RWPE2 (cell line): ENCODE results near the gene OSBPL7.

Source experiments
- ATAC-seq: fragments of 200-7000 bp; cut with Tn5 transposase; 3 replicates; pipeline ENCODE4 v1.9.1; 2021; ENCODE audit warnings: low read depth
- DNase-seq: peaks from one replicate; pipeline ENCODE4 v3.0.0-alpha.2; 2020; ENCODE audit warnings: low spot score
- H3K27ac ChIP-seq: fragments of 450-650 bp; 2 replicates; pipeline ENCODE4 v1.5.1; 2017; ENCODE audit warnings: mild to moderate bottlenecking; ENCODE audit not compliant: poor library complexity, severe bottlenecking
- H3K27me3 ChIP-seq: fragments of 250-450 bp; sonication (Bioruptor Pico); 2 replicates; pipeline ENCODE4 v1.5.1; 2021; ENCODE audit warnings: mild to moderate bottlenecking, moderate library complexity; ENCODE audit not compliant: insufficient read depth, poor library complexity, severe bottlenecking
- H3K36me3 ChIP-seq: fragments of 250-450 bp; sonication (Bioruptor Pico); 2 replicates; pipeline ENCODE4 v1.5.1; 2020; ENCODE audit warnings: low read depth, mild to moderate bottlenecking, moderate library complexity
- H3K4me1 ChIP-seq: fragments of 250-450 bp; sonication (Bioruptor Pico); 2 replicates; pipeline ENCODE4 v1.5.1; 2021; ENCODE audit warnings: mild to moderate bottlenecking, moderate library complexity; ENCODE audit not compliant: insufficient read depth, poor library complexity, severe bottlenecking
- H3K4me3 ChIP-seq: fragments of 250-450 bp; sonication (Bioruptor Pico); 2 replicates; pipeline ENCODE4 v1.5.1; 2021; ENCODE audit warnings: mild to moderate bottlenecking, moderate library complexity; ENCODE audit not compliant: severe bottlenecking
- H3K9me3 ChIP-seq: fragments of 250-450 bp; sonication (Bioruptor Pico); 2 replicates; pipeline ENCODE4 v1.5.1; 2021; ENCODE audit warnings: mild to moderate bottlenecking, moderate library complexity; ENCODE audit not compliant: severe bottlenecking
- TF ChIP-seq, protein P1 (sequence below): fragments of 450-650 bp; IDR thresholded peaks from one replicate; pipeline ENCODE4 v1.5.1; 2017; ENCODE audit warnings: mild to moderate bottlenecking, moderate library complexity; ENCODE audit not compliant: poor library complexity, severe bottlenecking

Gene OSBPL7

DNA sequence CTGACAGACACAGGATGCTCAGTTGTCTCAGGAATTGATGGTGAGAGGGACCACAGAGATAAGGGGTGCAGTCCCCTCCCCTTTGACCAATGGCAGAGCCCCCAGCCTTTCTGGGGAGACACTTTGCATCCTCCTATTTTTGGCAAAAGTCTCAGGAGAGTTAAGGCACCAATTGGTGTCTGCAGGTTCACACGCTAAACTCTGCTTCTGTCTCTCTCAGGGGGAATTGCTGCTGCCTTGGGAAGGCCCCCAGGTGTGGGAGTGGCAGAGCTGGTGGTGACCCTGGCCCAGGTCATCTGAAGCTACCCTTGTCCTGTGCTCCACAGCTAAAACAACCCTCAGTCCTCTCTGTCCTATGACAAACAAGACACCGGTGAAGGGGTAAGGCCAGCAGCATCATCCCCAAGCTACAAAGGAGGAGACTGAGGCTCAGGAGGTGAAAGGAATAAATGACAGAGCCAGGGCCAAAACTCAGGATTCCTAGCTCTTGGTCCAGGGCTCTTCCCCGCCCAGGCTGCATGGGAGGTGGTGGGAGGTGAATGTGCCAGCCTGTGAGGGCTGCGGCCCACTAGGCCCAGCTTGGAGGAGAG, 20.3 kb downstream of the OSBPL7 start:
- Histone ChIP-seq H3K9me3 (no peaks in the 10 kb centered on the region), H3K4me1 (no peaks in the 10 kb centered on the region), H3K36me3 (no peaks in the 10 kb centered on the region), H3K27ac (no peak overlapping the region), H3K4me3 (no peak overlapping the region), H3K27me3 (no peaks in the 10 kb centered on the region)
- no peak for DNase-seq
- ATAC-seq = no peak
- TF ChIP-seq, protein P1, sequence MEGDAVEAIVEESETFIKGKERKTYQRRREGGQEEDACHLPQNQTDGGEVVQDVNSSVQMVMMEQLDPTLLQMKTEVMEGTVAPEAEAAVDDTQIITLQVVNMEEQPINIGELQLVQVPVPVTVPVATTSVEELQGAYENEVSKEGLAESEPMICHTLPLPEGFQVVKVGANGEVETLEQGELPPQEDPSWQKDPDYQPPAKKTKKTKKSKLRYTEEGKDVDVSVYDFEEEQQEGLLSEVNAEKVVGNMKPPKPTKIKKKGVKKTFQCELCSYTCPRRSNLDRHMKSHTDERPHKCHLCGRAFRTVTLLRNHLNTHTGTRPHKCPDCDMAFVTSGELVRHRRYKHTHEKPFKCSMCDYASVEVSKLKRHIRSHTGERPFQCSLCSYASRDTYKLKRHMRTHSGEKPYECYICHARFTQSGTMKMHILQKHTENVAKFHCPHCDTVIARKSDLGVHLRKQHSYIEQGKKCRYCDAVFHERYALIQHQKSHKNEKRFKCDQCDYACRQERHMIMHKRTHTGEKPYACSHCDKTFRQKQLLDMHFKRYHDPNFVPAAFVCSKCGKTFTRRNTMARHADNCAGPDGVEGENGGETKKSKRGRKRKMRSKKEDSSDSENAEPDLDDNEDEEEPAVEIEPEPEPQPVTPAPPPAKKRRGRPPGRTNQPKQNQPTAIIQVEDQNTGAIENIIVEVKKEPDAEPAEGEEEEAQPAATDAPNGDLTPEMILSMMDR = no peak

DNA sequence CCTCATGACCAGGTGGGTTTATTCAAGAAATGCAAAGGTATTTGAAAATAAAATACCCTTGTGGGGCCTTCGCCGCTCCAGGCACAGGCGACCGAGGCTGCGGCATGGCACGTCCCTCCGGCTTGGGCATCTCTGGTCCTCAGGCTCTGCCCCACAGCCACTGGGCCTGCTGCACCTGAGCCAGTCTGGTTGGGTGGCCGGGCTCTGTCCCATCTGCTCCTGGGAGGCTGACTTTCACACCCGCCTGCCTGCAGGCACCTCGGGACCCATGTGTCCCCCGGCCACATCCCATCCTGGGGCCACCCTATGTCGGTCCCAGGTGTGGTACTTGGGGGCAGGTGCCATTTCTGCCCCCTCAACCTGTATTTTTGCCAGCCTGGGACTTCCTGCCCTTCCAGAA, 20.9 kb downstream of the OSBPL7 start:
- Histone ChIP-seq H3K9me3 (no peaks in the 10 kb centered on the region), H3K36me3 (no peaks in the 10 kb centered on the region), H3K4me1 (no peaks in the 10 kb centered on the region), H3K27ac (no peak overlapping the region), H3K4me3 (no peak overlapping the region), H3K27me3 (peaks cover 3% of the 10 kb centered on the region)
- DNase-seq = no peak
- TF ChIP-seq, protein P1 = no peak
- ATAC-seq = no peak

DNA sequence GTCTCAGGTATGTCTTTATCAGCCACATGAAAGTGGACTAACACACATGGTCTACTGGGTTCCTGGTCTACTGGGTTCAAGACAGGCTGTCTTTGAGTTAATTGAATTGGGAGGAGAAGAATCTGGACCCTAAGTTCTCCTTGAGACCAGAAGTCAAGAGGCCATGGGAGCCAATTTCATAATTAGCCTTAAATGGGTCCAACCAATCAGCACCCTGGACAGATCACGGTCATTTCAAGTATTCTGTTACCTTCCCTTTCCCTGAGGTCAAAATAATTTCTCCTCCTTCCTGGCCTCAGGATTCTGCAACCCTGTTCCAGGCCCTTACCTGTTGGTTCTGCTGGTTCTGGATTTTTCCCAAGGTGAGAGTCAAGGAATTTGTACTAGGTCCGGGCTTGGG, 23.8 kb downstream of the OSBPL7 start:
- Histone ChIP-seq H3K9me3 (no peaks in the 10 kb centered on the region), H3K36me3 (no peaks in the 10 kb centered on the region), H3K4me1 (no peaks in the 10 kb centered on the region), H3K27ac (no peak overlapping the region), H3K27me3 (peaks cover 32% of the 10 kb centered on the region), H3K4me3 (no peak overlapping the region)
- ATAC-seq = no peak
- no peak for DNase-seq
- TF ChIP-seq, protein P1 = no peak

DNA sequence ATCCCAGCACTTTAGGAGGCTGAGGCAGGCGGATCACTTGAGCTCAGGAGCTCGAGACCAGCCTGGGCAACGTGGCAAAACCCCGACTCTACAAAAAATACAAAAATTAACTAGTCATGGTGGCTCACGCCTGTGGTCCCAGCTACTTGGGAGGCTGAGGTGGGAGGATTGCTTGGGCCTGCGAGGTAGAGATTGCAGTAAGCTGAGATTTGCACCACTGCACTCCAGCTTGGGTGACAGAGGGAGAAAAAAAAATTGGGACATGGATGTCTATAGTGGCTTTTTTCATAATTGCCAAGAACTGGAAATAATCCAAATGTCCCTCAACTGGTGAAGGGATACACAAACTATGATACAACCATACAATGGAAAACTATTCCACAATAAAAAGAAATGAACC, 28.6 kb downstream of the OSBPL7 start:
- no peaks in the 10 kb centered on the region for H3K9me3 ChIP-seq
- H3K36me3 ChIP-seq = no peaks in the 10 kb centered on the region
- H3K4me3 ChIP-seq = no peak overlapping the region
- TF ChIP-seq, protein P1 = no peak
- no peak overlapping the region for H3K27ac ChIP-seq
- peaks cover 78% of the 10 kb centered on the region for H3K27me3 ChIP-seq
- ATAC-seq (no peak), DNase-seq (no peak)
- H3K4me1 ChIP-seq = no peaks in the 10 kb centered on the region

DNA sequence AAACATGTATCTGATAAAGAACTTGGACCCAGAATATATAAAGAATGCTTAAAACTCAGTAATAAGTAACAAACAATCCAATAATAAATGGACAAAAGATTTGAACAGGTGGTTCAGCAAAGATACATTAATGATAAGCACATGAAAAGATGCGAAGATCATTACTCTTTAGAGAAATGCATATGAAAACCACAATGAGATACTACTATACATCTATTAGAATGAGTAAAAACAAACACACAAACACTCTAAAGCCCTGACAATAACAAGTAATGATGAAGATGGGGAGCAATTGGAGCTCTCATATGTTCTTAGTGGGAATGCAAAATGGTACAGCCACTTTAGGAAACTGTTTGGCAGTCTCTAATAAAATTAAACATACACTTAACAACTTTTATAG, 29.1 kb downstream of the OSBPL7 start:
- Histone ChIP-seq H3K27me3 (peaks cover 82% of the 10 kb centered on the region), H3K4me1 (no peaks in the 10 kb centered on the region), H3K27ac (no peak overlapping the region), H3K36me3 (no peaks in the 10 kb centered on the region), H3K4me3 (no peak overlapping the region), H3K9me3 (no peaks in the 10 kb centered on the region)
- TF ChIP-seq, protein P1 = no peak
- DNase-seq (no peak), ATAC-seq (no peak)
